HS-5 (cell line): ENCODE measurements around the gene SLC25A6.
"Not testable (repeated sequence)": the region's sequence is repeated elsewhere in the genome, so short reads cannot be mapped to it uniquely, and the experiment has no call there.

Experiments used
- DNase-seq: peaks from one replicate; pipeline ENCODE4 v3.0.0-alpha.2; 2012; ENCODE audit warnings: low read depth

Gene SLC25A6

GRCh38 chrX:1391707-1392375 is at the start of gene SLC25A6:
SLC25A6 (minus strand) TSS chrX:1392113; CDS start chrX:1392009, 104 bp downstream.
- peak; percentile 77 for DNase-seq

- DNase-seq, result no peak
These were observed 48.6 kb upstream of the SLC25A6 start for GRCh38 chrX:1440506-1440905.

GRCh38 chrX:1435241-1435895 is 43.5 kb upstream of the SLC25A6 start:
- DNase-seq, result no peak

GRCh38 chrX:1434871-1435240 is 42.9 kb upstream of the SLC25A6 start:
- DNase-seq, result no peak

- no peak for DNase-seq
These were observed 41.9 kb upstream of the SLC25A6 start for GRCh38 chrX:1433646-1434357.

GRCh38 chrX:1430451-1430850 is 38.5 kb upstream of the SLC25A6 start:
- DNase-seq, result no peak

GRCh38 chrX:1427756-1428155 is 35.8 kb upstream of the SLC25A6 start:
- DNase-seq, result no peak

- not testable (repeated sequence) for DNase-seq
These were observed 34.4 kb upstream of the SLC25A6 start for GRCh38 chrX:1426321-1426720.

GRCh38 chrX:1425381-1425780 is 33.5 kb upstream of the SLC25A6 start:
- DNase-seq, result no peak

- DNase-seq, result no peak
These were observed 32.4 kb upstream of the SLC25A6 start for GRCh38 chrX:1424147-1424851.

GRCh38 chrX:1423215-1423614 is 31.3 kb upstream of the SLC25A6 start:
- DNase-seq, result no peak

- no peak for DNase-seq
These were observed 30.2 kb upstream of the SLC25A6 start for GRCh38 chrX:1422135-1422465.

GRCh38 chrX:1421433-1422134 is 29.7 kb upstream of the SLC25A6 start:
- no peak for DNase-seq

- DNase-seq, result no peak
These were observed 28.5 kb upstream of the SLC25A6 start for GRCh38 chrX:1420371-1420770.

- no peak for DNase-seq
These were observed 27.8 kb upstream of the SLC25A6 start for GRCh38 chrX:1419545-1420355.

- DNase-seq, result no peak
These were observed 27.1 kb upstream of the SLC25A6 start for GRCh38 chrX:1418901-1419544.

- DNase-seq, result no peak
These were observed 26.2 kb upstream of the SLC25A6 start for GRCh38 chrX:1417921-1418771.

- no peak for DNase-seq
These were observed 25.2 kb upstream of the SLC25A6 start for GRCh38 chrX:1416965-1417760.

GRCh38 chrX:1416327-1416784 is 24.4 kb upstream of the SLC25A6 start:
- DNase-seq, result no peak
